Measurements from ENCODE around the gene C5orf34.

DNA sequence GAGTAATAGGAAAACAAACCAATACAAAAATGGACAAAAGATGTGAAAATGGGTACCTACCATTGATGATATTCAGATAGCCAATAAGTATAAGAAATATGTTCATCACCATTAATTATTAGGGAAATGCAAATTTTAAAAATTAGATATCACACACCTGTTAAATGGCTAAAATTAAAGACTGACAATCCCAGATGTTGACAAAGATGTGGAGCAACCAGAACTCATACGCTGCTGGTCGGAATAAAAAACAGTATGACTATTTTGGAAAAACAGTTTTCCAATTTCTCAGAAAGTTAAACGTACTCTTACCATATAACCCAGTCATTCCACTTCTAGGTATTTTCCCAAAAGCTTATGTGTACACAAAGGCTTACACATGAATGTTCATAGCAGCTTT lies 58.4 kb downstream of the C5orf34 start:
- TF ChIP-seq, protein P1, sequence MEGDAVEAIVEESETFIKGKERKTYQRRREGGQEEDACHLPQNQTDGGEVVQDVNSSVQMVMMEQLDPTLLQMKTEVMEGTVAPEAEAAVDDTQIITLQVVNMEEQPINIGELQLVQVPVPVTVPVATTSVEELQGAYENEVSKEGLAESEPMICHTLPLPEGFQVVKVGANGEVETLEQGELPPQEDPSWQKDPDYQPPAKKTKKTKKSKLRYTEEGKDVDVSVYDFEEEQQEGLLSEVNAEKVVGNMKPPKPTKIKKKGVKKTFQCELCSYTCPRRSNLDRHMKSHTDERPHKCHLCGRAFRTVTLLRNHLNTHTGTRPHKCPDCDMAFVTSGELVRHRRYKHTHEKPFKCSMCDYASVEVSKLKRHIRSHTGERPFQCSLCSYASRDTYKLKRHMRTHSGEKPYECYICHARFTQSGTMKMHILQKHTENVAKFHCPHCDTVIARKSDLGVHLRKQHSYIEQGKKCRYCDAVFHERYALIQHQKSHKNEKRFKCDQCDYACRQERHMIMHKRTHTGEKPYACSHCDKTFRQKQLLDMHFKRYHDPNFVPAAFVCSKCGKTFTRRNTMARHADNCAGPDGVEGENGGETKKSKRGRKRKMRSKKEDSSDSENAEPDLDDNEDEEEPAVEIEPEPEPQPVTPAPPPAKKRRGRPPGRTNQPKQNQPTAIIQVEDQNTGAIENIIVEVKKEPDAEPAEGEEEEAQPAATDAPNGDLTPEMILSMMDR (IDR thresholded peaks at IDR 0.05; ENCODE audit: extremely low read depth in 1 of 2, insufficient read depth in 1 of 2, low read depth in 1 of 2, low read length in 2 of 2): no peak
- TF ChIP-seq POLR2A (IDR thresholded peaks at IDR 0.05; ENCODE audit: low read depth, low read length) (no peak), EZH2 (IDR thresholded peaks at IDR 0.05; ENCODE audit: borderline replicate concordance, low read depth, low read length, severe bottlenecking) (no peak), JUN (IDR thresholded peaks at IDR 0.05; ENCODE audit: borderline replicate concordance, insufficient read depth, insufficient read length, low read depth) (no peak), MYC (IDR thresholded peaks at IDR 0.05; ENCODE audit: low read depth, low read length) (no peak), FOS (IDR thresholded peaks at IDR 0.05; ENCODE audit: borderline replicate concordance, insufficient read depth, low read length) (no peak)
- TF ChIP-seq, protein P2, sequence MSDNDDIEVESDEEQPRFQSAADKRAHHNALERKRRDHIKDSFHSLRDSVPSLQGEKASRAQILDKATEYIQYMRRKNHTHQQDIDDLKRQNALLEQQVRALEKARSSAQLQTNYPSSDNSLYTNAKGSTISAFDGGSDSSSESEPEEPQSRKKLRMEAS (IDR thresholded peaks at IDR 0.05; ENCODE audit: insufficient read depth, insufficient read length): no peak
